Natural killer cell treated with Interleukin-12 subunit alpha and Interleukin-12 subunit beta and Interleukin-15 and Interleukin-18, amount 100 ng/mL, for 72 hours (primary cell): ENCODE measurements around the gene PFKFB3. TPM values are rescaled to one million over a fixed set of nuclear protein-coding genes. Genes with fewer than 3 reads are reported as not detected.
"Not testable (repeated sequence)": the region's sequence is repeated elsewhere in the genome, so short reads cannot be mapped to it uniquely, and the experiment has no call there.

Source experiments
- ATAC-seq, 2 donors: fragments of 150-1000 bp; cut with Tn5 transposase in 1 of 2; sonication (Bioruptor Pico), chemical (Tn5 transposase) in 1 of 2; 2 replicates each; pipeline ENCODE4 v1.10.0; 2021
- DNase-seq: peaks from one replicate; pipeline ENCODE4 v3.0.0; 2022; ENCODE audit warnings: low spot score
- H3K27ac Mint-ChIP-seq, 2 donors: 1 replicate in 1 of 2; 2 replicates in 1 of 2; pipeline ENCODE4 v1.8.0; 2022; ENCODE audit warnings: mixed read lengths in 2 of 2, mild to moderate bottlenecking in 1 of 2, moderate library complexity in 1 of 2
- H3K27me3 Mint-ChIP-seq, 2 donors: 1 replicate in 1 of 2; 2 replicates in 1 of 2; pipeline ENCODE4 v1.8.0; 2022; ENCODE audit warnings: mixed read lengths in 2 of 2
- H3K36me3 Mint-ChIP-seq: one replicate; pipeline ENCODE4 v1.8.0; 2022; ENCODE audit warnings: mixed read lengths
- H3K4me1 Mint-ChIP-seq, 2 donors: 1 replicate in 1 of 2; 2 replicates in 1 of 2; pipeline ENCODE4 v1.8.0; 2022; ENCODE audit warnings: low read depth in 2 of 2, mixed read lengths in 2 of 2, mild to moderate bottlenecking in 1 of 2
- H3K4me3 Mint-ChIP-seq: one replicate; pipeline ENCODE4 v1.8.0; 2022; ENCODE audit warnings: mixed read lengths
- H3K9me3 Mint-ChIP-seq: 2 replicates; pipeline ENCODE4 v1.8.0; 2022; ENCODE audit warnings: mixed read lengths
- total RNA-seq, 2 donors: library from RNA; stranded (reverse); gene quantifications; one replicate each; pipeline ENCODE4 v1.2.3, GENCODE V29; 2022

PFKFB3 gene
- total RNA-seq, 2 donors from 2014 or later = 190 to 256 TPM

DNA sequence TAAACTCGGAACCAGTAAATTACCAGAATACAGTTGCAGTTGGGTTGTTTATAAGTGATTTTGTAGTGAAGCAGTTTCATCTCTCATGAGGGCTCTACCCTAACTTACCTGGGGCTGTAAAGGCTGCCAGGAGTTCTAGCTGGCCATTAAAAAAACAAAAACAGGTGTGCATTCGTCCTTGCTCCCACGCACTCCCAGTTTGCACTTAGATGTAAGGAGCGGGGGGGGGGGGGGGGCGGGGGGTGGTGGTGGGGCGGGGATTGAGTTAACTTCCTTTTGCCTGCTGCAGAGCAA is 2.3 kb upstream of the PFKFB3 start:
- Mint-ChIP-seq H3K4me1 (peaks cover 29 to 33% of the 10 kb centered on the region in 2 donors), H3K4me3 (peak overlapping the region; percentile 65), H3K36me3 (peaks cover 6% of the 10 kb centered on the region), H3K27me3 (peaks cover 0 to 3% of the 10 kb centered on the region in 2 donors), H3K27ac (peak overlapping the region; percentile 77 to 94), H3K9me3 (no peaks in the 10 kb centered on the region)
- ATAC-seq (no peak), DNase-seq (no peak)

DNA sequence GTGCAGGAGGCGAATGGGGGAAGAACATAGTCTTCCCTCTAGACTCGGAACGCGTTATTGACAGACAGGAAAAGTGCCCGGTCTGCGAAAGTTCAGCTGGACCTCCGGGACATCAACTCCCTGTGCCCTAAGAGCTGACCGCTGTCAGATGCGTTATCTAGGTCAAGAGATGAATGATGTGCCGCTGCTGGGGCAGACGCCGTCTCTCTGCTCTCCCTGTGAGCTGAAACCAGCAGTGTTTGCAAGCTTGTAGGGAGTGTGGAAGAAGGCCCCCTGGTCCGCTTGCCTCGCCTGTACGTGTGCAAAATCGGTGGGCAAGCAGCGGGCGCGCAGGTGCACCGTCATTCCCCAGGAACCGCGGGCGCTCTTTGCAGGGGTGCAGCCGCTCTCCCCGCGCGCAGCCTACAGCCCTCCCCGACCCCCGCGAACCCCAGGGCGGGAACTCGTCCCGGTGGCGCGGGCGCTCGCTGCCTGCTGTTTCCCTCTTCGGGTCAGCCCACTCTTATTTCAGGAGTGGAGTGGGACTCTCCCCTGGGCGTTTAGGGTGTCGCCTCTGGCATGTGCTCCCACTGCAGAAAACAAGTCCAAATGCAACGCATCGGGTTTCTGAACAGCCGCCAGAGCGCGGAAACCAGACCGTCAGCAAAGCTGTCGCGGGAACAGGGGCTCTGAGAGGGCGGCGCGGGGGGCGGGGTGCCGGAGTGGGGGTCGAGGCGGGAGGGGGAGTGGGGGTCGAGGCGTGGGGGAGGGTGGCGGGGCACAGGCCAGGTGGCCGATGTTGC is 1.8 kb upstream of the PFKFB3 start:
- peak overlapping the region; percentile 77 to 94 for H3K27ac Mint-ChIP-seq
- no peak for ATAC-seq
- DNase-seq = no peak
- peaks cover 0 to 3% of the 10 kb centered on the region in 2 donors for H3K27me3 Mint-ChIP-seq
- H3K4me1 Mint-ChIP-seq = peaks cover 29 to 33% of the 10 kb centered on the region in 2 donors
- H3K4me3 Mint-ChIP-seq = peak overlapping the region; percentile 81
- peaks cover 6% of the 10 kb centered on the region for H3K36me3 Mint-ChIP-seq
- no peaks in the 10 kb centered on the region for H3K9me3 Mint-ChIP-seq

DNA sequence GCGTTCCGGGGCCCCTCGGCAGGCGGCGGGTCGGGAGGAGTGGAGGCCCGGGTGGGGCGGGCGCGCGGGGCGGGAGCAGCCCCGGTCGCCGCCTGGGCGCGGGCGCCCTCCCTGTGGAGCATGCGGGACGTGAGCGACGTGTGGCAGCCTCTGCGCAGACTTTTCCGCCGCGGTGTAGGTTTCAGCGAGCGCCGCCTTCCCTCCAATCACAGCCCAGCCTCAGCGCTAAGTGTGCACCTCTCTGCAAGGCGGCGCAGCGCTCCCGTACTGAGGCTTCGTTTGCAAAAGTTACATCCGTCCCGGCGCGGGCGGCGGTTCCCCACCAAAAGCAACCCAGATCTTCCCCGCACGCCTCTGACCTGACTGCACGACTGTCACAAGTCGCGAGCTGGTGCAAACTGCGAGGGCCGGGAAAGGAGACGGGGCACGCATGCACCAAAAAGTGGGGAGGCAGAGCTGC is 1.2 kb upstream of the PFKFB3 start:
- peak; percentile 95 for DNase-seq
- peaks cover 29 to 33% of the 10 kb centered on the region in 2 donors for H3K4me1 Mint-ChIP-seq

DNA sequence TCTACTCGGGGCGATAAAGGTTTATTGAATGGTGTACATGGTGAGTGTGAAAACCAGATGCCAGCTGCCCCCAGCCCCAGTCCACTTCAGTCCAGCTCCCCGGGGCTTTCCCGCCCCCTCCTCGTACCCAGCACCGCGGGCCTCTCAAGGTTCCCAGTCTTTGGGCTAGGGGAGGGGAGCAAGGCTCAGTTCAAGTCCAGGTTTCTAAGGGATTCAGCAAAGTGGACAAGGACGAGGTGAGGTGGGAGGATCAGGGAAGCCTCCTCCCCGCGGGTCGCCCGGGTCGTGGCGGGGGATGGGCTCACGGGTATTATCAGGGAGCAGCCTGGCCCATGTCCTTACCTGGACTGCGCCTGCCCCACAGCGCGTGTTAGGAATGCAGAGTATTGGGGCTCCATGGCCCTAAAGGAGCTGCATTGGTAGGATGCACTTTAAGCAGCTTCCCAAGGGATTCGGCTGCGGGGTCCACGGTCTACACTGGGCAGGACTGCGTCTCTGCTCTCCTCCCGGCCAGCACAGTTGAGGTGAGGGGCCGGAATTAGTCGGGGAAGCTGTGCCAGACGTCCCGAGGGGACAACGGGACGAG is 541 bp upstream of the PFKFB3 start:
- Mint-ChIP-seq H3K27ac (peak overlapping the region; percentile 77 to 94), H3K4me3 (peak overlapping the region; percentile 81), H3K36me3 (peaks cover 6% of the 10 kb centered on the region), H3K27me3 (peaks cover 0 to 3% of the 10 kb centered on the region in 2 donors), H3K9me3 (no peaks in the 10 kb centered on the region), H3K4me1 (peaks cover 29 to 33% of the 10 kb centered on the region in 2 donors)
- no peak for DNase-seq
- ATAC-seq = no peak

More for the DNA sequence above, 1.2 kb upstream of the PFKFB3 start:
- Mint-ChIP-seq H3K9me3 (no peaks in the 10 kb centered on the region), H3K4me3 (peak overlapping the region; percentile 81), H3K27me3 (peaks cover 0 to 3% of the 10 kb centered on the region in 2 donors), H3K27ac (peak overlapping the region; percentile 77 to 94), H3K36me3 (peaks cover 6% of the 10 kb centered on the region)
- ATAC-seq = peak; percentile 71 to 76

DNA sequence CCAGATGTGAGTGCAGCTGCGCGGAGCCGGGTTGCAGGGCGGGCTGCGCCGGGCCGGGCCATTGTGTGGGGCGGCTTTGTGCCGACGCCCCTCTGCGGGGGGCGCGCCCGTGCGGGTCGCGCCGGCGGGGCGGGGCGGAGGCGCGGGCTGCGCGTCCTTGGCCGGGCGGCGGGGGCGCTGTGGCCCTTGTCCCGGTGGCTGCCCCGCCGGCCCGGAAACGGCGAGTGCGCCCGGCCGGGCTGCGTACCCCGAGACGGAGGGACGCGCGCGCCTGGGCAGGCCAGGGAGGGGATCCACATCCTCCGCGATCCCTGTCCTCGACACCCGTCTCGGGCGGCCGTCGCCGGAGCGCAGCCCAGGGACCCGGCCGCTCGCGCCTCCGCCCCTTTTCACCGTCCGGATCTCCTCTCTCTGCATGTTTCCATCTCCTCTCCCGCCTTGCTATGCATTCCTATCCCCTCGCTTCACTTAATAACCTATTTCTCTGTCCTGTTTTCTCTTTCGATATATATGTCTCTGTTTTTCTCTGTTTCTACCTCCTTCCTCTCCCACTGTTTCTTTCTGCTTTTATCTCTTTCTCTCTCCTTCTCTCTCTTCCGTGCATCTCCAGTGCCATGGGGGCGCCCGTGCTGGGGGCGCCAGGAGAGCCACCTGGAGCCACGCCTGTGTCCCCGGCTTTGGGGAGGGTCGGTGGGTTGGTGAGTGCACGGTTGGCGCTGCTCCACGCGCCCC is 765 bp downstream of the PFKFB3 start:
- Mint-ChIP-seq H3K4me3 (peak overlapping the region; percentile 95), H3K36me3 (peaks cover 6% of the 10 kb centered on the region), H3K9me3 (no peaks in the 10 kb centered on the region), H3K27ac (peak overlapping the region; percentile 69 to 90), H3K27me3 (peaks cover 0 to 3% of the 10 kb centered on the region in 2 donors), H3K4me1 (peaks cover 36% of the 10 kb centered on the region in 2 donors)
- DNase-seq = peak; percentile 85
- ATAC-seq = peak; percentile 66 to 70

DNA sequence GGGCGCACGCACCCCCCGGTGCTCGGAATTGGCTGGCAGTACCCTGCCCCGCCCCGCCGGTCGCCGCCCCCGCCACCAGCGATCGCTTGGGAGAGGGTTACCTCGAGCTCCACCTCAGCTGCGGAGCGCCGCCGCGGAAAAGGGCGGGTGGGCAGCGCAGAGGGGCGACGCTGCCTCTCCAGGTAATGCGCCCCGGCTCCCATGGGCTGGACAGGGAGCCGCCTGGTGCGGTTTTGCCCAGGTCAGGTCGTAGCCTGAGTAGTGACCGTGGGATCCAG is 1.3 kb downstream of the PFKFB3 start:
- Mint-ChIP-seq H3K36me3 (peaks cover 6% of the 10 kb centered on the region), H3K4me1 (peaks cover 36 to 38% of the 10 kb centered on the region in 2 donors), H3K9me3 (no peaks in the 10 kb centered on the region), H3K27me3 (peaks cover 0 to 3% of the 10 kb centered on the region in 2 donors), H3K4me3 (peak overlapping the region; percentile 95), H3K27ac (peak overlapping the region; percentile 69 to 90)
- DNase-seq (no peak), ATAC-seq (peak in 1 of 2 donors; percentile 10)

DNA sequence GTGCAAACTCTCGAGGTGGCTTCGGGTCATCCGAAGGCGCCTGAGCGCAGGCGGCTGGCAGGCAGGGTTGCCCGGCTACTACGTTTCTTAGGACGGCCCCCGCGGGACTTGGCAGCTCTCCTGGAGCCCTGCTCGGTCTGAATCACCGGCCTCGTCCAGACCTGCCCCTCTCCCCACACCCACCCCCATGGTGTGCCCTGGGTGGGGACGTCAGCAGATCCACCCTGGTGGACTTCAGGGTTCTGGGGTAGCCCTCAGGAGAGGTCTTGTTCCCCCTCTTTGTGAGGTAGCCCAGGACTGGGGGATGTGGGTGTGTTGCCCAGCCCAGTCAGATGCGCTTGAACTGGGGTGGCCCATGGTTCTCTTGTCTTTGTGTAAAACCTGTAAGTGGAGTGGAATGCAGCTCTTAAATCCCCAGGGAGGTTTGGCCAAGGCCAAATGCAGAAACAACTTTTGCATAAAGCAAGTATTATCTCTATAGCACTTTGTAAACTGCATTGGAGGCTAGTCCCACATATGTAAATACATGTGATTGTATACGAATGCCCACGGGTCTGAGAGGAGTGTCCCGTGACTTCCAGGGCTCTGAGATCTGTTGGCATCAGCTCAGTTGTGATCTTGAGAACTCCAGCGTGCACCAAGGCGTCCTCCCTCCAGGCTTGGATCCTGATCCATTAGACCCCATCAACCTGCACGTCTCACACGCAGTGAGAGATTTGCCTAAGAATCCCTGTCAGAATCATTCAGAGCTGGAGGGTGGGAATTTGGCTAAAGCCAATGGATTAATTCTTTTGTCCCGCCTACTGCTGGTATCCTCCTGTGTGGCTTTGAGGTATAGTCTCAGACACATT is 1.8 kb downstream of the PFKFB3 start:
- peak overlapping the region; percentile 56 to 79 for H3K27ac Mint-ChIP-seq
- ATAC-seq (no peak), DNase-seq (peak; percentile 59)
- peaks cover 36 to 38% of the 10 kb centered on the region in 2 donors for H3K4me1 Mint-ChIP-seq
- H3K9me3 Mint-ChIP-seq = no peaks in the 10 kb centered on the region
- H3K36me3 Mint-ChIP-seq = peaks cover 6% of the 10 kb centered on the region
- H3K27me3 Mint-ChIP-seq = peaks cover 0 to 3% of the 10 kb centered on the region in 2 donors
- H3K4me3 Mint-ChIP-seq = peak overlapping the region; percentile 95

DNA sequence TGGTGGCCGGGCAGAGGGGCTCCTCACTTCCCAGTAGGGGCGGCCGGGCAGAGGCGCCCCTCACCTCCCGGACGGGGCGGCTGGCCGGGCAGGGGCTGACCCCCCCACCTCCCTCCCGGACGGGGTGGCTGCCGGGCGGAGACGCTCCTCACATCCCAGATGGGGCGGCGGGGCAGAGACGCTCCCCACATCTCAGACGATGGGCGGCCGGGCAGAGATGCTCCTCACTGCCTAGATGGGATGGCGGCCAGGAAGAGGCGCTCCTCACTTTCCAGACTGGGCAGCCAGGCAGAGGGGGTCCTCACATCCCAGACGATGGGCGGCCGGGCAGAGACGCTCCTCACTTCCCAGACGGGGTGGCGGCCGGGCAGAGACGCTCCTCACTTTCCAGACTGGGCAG is 3.8 kb downstream of the PFKFB3 start:
- H3K27ac Mint-ChIP-seq, H3K27me3 Mint-ChIP-seq, H3K36me3 Mint-ChIP-seq, H3K9me3 Mint-ChIP-seq, ATAC-seq, H3K4me3 Mint-ChIP-seq: not testable (repeated sequence)
- peaks cover 30 to 36% of the 10 kb centered on the region in 2 donors for H3K4me1 Mint-ChIP-seq
- DNase-seq = peak; percentile 54

DNA sequence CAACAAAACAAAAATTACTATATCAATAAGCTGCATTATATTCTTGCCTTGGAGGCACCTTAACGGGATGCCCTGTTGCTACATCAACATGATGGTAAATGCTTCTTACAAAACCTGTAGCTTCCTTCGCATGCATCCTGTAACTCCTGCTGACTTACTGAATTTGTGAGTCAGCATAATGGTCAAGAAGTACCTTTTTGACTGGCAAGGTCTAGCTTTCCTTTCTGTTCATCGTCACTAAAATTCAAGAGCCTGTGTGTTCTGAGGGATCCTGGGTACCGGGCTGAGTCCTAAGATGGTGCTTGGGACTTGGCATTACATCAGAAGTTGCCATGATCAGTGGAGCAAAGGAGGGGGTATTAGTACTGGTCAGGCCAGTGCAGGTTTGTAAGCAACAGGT is 4.9 kb downstream of the PFKFB3 start:
- Mint-ChIP-seq H3K4me3 (peak overlapping the region; percentile 41), H3K4me1 (peaks cover 21 to 30% of the 10 kb centered on the region in 2 donors), H3K36me3 (peaks cover 6% of the 10 kb centered on the region), H3K27me3 (no peaks in the 10 kb centered on the region), H3K9me3 (no peaks in the 10 kb centered on the region), H3K27ac (peak overlapping the region; percentile 30 to 55)
- ATAC-seq (peak in 1 of 2 donors; percentile 0), DNase-seq (peak; percentile 59)

DNA sequence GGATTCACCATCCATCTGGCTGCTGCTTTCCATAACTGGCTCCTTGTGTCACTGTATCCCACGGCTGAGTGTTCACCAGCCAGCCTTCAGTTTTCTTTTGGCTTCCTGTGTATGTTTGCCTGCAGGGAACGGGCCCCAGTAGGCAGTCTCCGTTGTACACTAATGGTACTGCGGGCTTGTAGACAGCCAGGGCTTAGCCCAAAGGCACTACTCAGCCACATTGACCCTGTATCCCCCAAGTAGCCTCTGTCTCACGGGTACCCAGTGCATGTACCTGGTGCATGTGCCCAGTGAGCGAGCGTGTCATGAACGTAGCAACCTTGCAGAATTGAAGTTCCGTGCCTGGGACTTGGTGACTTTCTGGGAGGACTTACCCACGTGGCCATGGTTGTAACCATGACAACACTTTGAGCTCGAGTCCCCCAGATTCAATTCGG is 6.1 kb downstream of the PFKFB3 start:
- Mint-ChIP-seq H3K4me1 (peaks cover 21 to 33% of the 10 kb centered on the region in 2 donors), H3K9me3 (no peaks in the 10 kb centered on the region), H3K27me3 (no peaks in the 10 kb centered on the region), H3K27ac (peak overlapping the region in 1 of 2 donors; percentile 48), H3K36me3 (peaks cover 6% of the 10 kb centered on the region), H3K4me3 (no peak overlapping the region)
- peak; percentile 37 for DNase-seq
- ATAC-seq = no peak

DNA sequence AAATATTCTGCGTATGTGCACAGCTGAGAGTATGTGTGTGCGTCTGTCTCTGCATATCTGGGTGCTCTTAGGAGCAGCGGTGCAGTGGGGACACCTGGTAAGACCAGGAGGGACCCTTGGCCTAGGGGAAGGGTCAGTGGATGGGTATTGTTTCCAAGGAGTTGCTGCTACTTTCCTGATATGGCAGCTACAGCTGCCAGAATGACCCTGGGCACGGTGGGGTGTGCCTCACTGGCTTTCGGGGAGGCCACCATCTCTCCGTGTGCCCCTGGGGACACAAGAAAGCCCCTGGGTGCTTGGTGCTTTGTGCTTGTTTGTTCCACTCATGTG is 8.6 kb downstream of the PFKFB3 start:
- DNase-seq = peak; percentile 39
- Mint-ChIP-seq H3K9me3 (no peaks in the 10 kb centered on the region), H3K4me1 (peaks cover 14 to 28% of the 10 kb centered on the region in 2 donors), H3K27ac (no peak overlapping the region), H3K36me3 (peaks cover 8% of the 10 kb centered on the region), H3K27me3 (no peaks in the 10 kb centered on the region), H3K4me3 (no peak overlapping the region)
- ATAC-seq = no peak

DNA sequence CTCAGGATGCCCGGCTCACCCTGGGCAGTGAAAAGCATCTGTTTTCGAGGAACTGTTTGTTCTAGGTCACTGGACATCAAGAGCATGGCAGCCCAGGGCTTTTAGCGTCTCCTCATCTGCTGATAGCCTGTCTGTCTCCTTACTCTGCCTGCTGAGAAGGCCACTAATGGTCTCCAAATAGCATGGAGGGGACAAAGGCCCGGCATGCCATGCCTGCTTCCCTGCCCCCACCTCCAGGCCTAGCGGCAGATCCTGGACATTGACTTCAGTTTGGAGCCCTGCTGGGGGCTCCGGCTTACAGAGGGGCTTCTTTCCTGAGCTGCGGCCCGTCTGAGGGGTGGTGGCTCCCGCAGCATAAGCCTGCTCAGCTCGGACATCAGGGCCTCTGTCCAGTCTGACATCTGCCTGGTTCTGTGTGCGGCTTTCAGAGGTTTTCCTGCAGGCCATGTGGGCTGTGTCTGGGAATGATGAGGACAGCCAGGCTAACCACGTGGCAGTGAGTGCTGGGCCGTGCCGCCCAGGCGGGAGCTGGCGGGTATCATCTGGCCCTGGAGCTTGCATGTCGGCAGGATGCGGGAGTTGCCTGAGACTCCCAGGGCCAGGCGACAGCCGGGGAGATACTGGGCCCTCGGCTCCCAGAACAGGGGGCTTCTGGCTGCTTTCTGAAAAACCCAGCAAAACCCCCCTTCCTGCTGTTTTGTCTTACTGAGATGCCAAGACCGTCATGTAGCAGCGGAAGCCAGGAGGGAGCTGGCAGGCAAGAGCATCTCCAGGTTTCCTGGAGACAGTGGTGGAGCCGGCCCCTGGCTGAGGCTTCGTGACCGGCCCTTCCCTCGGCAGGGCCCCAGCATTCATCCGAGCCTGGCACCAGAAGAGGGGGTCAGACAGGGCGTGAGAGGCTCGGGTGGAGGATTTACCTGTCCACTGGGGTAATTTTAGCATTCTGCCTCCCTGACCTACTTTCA is 9.2 kb downstream of the PFKFB3 start:
- H3K36me3 Mint-ChIP-seq = peaks cover 8% of the 10 kb centered on the region
- ATAC-seq (no peak), DNase-seq (peak; percentile 37)
- no peak overlapping the region for H3K27ac Mint-ChIP-seq
- no peak overlapping the region for H3K4me3 Mint-ChIP-seq
- H3K27me3 Mint-ChIP-seq = no peaks in the 10 kb centered on the region
- H3K9me3 Mint-ChIP-seq = no peaks in the 10 kb centered on the region
- peaks cover 14 to 31% of the 10 kb centered on the region in 2 donors for H3K4me1 Mint-ChIP-seq
